NOMO-1 treated with DMSO at 0.1 percent for 48 hours (cell line): ENCODE data around the gene MUC21.
"Not testable (repeated sequence)": the region's sequence is repeated elsewhere in the genome, so short reads cannot be mapped to it uniquely, and the experiment has no call there.

ENCODE experiments used
- DNase-seq: peaks from one replicate; lab custom pipeline; 2025; ENCODE audit not compliant: unreplicated experiment; lab: John Stamatoyannopoulos, UW

The MUC21 gene

GRCh38 chr6:31005249-31006020 is 21.9 kb downstream of the MUC21 start:
- peak; percentile 29 for DNase-seq

GRCh38 chr6:31007694-31008093 is 24.2 kb downstream of the MUC21 start:
- no peak for DNase-seq

- DNase-seq = no peak
These were observed 24.6 kb downstream of the MUC21 start for GRCh38 chr6:31008165-31008564.

GRCh38 chr6:31009731-31010130 is 26.2 kb downstream of the MUC21 start:
- DNase-seq = peak; percentile 4

- DNase-seq = no peak
These were observed 27.0 kb downstream of the MUC21 start, which contains the start of gene MUC22 for GRCh38 chr6:31010393-31011060. MUC22 (plus strand) TSS chr6:31010474; CDS start chr6:31010707, 233 bp downstream.

GRCh38 chr6:31011153-31011552 is 27.6 kb downstream of the MUC21 start:
- no peak for DNase-seq

- DNase-seq = no peak
These were observed 33.3 kb downstream of the MUC21 start for GRCh38 chr6:31016659-31017299.

GRCh38 chr6:31017436-31017835 is 33.9 kb downstream of the MUC21 start:
- not testable (repeated sequence) for DNase-seq

- DNase-seq = peak; percentile 56
These were observed 36.5 kb downstream of the MUC21 start for GRCh38 chr6:31020057-31020456.

GRCh38 chr6:31020631-31021255 is 37.2 kb downstream of the MUC21 start:
- not testable (repeated sequence) for DNase-seq

- DNase-seq = not testable (repeated sequence)
These were observed 38.4 kb downstream of the MUC21 start for GRCh38 chr6:31021705-31022531.

GRCh38 chr6:31025595-31025994 is 42.1 kb downstream of the MUC21 start:
- DNase-seq = no peak

GRCh38 chr6:31031095-31031494 is 47.6 kb downstream of the MUC21 start:
- DNase-seq = no peak

- DNase-seq = no peak
These were observed 49.6 kb downstream of the MUC21 start for GRCh38 chr6:31033075-31033474.

- DNase-seq = peak; percentile 31
These were observed 52.5 kb downstream of the MUC21 start for GRCh38 chr6:31035862-31036497.

GRCh38 chr6:31037169-31037568 is 53.7 kb downstream of the MUC21 start:
- no peak for DNase-seq

- DNase-seq = no peak
These were observed 54.2 kb downstream of the MUC21 start for GRCh38 chr6:31037682-31038081.

- peak; percentile 62 for DNase-seq
These were observed 55.0 kb downstream of the MUC21 start for GRCh38 chr6:31038559-31038958.
